ENCODE data around the gene OR6V1. TPM values are rescaled to one million over a fixed set of nuclear protein-coding genes. Genes with fewer than 3 reads are reported as not detected.

OR6V1 gene, protein sequence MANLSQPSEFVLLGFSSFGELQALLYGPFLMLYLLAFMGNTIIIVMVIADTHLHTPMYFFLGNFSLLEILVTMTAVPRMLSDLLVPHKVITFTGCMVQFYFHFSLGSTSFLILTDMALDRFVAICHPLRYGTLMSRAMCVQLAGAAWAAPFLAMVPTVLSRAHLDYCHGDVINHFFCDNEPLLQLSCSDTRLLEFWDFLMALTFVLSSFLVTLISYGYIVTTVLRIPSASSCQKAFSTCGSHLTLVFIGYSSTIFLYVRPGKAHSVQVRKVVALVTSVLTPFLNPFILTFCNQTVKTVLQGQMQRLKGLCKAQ
- not detected in 2 replicates for total RNA-seq

DNA sequence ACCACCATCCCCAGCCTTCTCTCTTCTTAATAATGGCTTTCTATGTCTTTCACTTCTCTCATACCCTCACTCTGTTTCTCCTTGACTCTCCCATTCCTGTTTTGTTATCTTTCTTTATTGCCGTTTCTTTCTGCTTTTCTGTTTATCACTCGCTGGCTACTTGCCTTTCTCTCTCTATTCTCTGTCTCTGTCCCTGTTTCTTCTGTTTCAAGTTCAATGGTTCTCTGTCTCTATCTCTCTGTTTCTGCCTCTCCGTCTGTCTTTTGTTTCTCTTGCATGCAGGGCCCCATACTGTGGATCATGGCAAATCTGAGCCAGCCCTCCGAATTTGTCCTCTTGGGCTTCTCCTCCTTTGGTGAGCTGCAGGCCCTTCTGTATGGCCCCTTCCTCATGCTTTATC is at the start of gene OR6V1:
TSS of gene OR6V1 (plus strand) at position 301 of the 400 bp plus-strand sequence. CDS start at position 301, 0 bp downstream.

DNA sequence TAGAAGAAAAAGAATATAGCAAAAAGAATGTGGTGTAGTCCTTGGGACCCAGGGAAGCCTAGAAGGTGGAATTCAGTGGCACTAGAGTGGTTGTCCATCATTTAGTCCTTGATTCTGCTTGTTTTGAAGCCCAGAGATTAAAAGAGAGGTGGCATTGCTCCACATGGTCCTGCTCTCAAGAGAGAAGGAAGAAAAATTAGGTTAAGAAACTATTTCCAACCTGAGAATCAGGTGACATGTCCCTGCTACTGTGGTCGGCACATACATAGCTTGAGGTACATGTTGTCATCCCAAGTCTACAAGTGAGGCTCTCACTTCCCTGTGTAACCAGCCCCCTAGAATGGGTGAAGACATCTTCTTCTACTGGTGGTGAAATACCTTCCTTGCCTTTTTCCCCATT is 25.1 kb upstream of the OR6V1 start, which contains the start of gene OR9A2:
TSS of gene OR9A2 (minus strand) at position 101 of the 400 bp plus-strand sequence. CDS start at position 101, 0 bp downstream.

Other genes with a start within 250 kb of the OR6V1 start
- gene EPHB6, start 197.3 kb upstream of the OR6V1 start, total RNA-seq: 1.8 and 3.2 TPM in 2 replicates
- gene TRPV6, start 166.6 kb upstream of the OR6V1 start, total RNA-seq: 0.28 TPM in 1 of 2 replicates, not detected in the other
- not detected in 2 replicates for gene TRPV5, start 118.6 kb upstream of the OR6V1 start, total RNA-seq
- gene LLCFC1, start 112.9 kb upstream of the OR6V1 start, total RNA-seq: not detected in 2 replicates
- gene KEL, start 90.0 kb upstream of the OR6V1 start, total RNA-seq: 0.14 TPM in 1 of 2 replicates, not detected in the other
- gene OR9A2, start 25.2 kb upstream of the OR6V1 start, total RNA-seq: not detected in 2 replicates
- not detected in 2 replicates for gene PIP, start 79.7 kb downstream of the OR6V1 start, total RNA-seq
- gene TAS2R39, start 131.1 kb downstream of the OR6V1 start, total RNA-seq: not detected in 2 replicates
- gene TAS2R40, start 169.7 kb downstream of the OR6V1 start, total RNA-seq: not detected in 2 replicates
- 82.7 and 96.0 TPM in 2 replicates for gene GSTK1, start 211.1 kb downstream of the OR6V1 start, total RNA-seq
- 3.2 and 8.7 TPM in 2 replicates for gene TMEM139, start 232.6 kb downstream of the OR6V1 start, total RNA-seq
- gene CASP2, start 236.0 kb downstream of the OR6V1 start, total RNA-seq: 14.4 TPM in 2 replicates

All from airway epithelial cell (primary cell).